ENCODE measurements around the gene ATP5PD.

The ATP5PD gene

DNA sequence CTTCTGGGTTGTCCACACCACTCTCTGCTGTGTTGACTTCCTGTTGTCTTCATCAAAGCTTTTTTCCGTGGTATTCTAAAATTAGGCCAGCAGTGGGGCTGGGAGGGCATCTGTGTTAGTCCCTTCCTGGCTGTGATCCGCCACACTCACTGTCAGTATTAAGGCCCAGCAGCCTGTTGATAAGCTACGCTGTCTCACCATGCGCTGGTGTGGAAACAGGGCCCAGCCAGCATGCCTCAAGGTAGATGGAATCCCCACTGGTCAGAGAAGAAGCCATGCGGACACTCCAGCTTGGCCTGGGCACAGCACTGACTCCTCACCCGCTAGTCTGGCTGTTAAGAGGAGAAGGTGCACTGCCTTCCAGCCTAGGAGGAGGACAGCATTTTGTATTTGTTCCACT is 48.0 kb downstream of the ATP5PD start:
- H2AFZ ChIP-seq (ENCODE audit: low read length) = no peak overlapping the region
- H3K9ac ChIP-seq (ENCODE audit: low read length) = no peak overlapping the region
- H3K79me2 ChIP-seq (ENCODE audit: insufficient read depth, low read length) = no peaks in the 10 kb centered on the region
- no peak overlapping the region for H3K4me2 ChIP-seq (ENCODE audit: low read length)
- H3K4me3 ChIP-seq (ENCODE audit: low read depth, low read length, poor library complexity, severe bottlenecking) = no peak overlapping the region
- no peaks in the 10 kb centered on the region for H3K9me2 ChIP-seq (ENCODE audit: low read depth, low read length)
- H3K36me3 ChIP-seq (ENCODE audit: insufficient read depth, low read length) = no peaks in the 10 kb centered on the region
- H3K27me3 ChIP-seq (ENCODE audit: insufficient read depth, low read length) = no peaks in the 10 kb centered on the region
- H3F3A ChIP-seq (ENCODE audit: insufficient read depth, low read length) = no peaks in the 10 kb centered on the region
- H3K27ac ChIP-seq (ENCODE audit: low read depth, low read length, poor library complexity, severe bottlenecking) = no peak overlapping the region
- no peak for TF ChIP-seq EZH2 (IDR thresholded peaks at IDR 0.05; ENCODE audit: borderline replicate concordance, low read length)
- TF ChIP-seq, protein P1, sequence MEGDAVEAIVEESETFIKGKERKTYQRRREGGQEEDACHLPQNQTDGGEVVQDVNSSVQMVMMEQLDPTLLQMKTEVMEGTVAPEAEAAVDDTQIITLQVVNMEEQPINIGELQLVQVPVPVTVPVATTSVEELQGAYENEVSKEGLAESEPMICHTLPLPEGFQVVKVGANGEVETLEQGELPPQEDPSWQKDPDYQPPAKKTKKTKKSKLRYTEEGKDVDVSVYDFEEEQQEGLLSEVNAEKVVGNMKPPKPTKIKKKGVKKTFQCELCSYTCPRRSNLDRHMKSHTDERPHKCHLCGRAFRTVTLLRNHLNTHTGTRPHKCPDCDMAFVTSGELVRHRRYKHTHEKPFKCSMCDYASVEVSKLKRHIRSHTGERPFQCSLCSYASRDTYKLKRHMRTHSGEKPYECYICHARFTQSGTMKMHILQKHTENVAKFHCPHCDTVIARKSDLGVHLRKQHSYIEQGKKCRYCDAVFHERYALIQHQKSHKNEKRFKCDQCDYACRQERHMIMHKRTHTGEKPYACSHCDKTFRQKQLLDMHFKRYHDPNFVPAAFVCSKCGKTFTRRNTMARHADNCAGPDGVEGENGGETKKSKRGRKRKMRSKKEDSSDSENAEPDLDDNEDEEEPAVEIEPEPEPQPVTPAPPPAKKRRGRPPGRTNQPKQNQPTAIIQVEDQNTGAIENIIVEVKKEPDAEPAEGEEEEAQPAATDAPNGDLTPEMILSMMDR (IDR thresholded peaks at IDR 0.05; ENCODE audit: low read length) = no peak
- H3K9me3 ChIP-seq (ENCODE audit: low read length) = no peaks in the 10 kb centered on the region
- H3K4me1 ChIP-seq (ENCODE audit: insufficient read depth, low read length, severe bottlenecking) = no peaks in the 10 kb centered on the region
- H4K20me1 ChIP-seq (ENCODE audit: insufficient read depth, low read length) = no peaks in the 10 kb centered on the region

DNA sequence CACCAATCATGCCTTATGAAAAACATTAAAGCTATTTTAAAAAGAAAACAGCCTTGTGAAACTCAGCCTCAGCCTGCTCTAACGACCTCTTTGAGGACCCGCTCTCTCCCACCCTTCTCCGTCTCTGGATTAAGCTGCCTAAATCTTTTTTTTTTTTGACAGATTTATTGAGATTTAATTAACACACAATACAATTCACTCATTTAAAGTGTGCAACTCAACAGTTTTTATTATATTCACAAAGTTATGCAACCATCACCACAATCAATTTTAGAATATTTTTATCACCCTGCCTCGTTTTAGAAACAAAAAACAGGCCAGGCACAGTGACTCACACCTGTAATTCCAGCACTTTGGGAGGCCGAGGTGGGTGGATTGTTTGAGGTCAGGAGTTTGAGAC is 50.9 kb downstream of the ATP5PD start:
- Histone ChIP-seq H3K4me2 (ENCODE audit: low read length) (no peak overlapping the region), H3K9me2 (ENCODE audit: low read depth, low read length) (no peaks in the 10 kb centered on the region), H3K9me3 (ENCODE audit: low read length) (no peaks in the 10 kb centered on the region), H3K4me1 (ENCODE audit: insufficient read depth, low read length, severe bottlenecking) (no peaks in the 10 kb centered on the region), H3K36me3 (ENCODE audit: insufficient read depth, low read length) (no peaks in the 10 kb centered on the region), H3K27me3 (ENCODE audit: insufficient read depth, low read length) (no peaks in the 10 kb centered on the region), H3K79me2 (ENCODE audit: insufficient read depth, low read length) (no peaks in the 10 kb centered on the region), H3F3A (ENCODE audit: insufficient read depth, low read length) (no peaks in the 10 kb centered on the region), H2AFZ (ENCODE audit: low read length) (no peak overlapping the region), H3K4me3 (ENCODE audit: low read depth, low read length, poor library complexity, severe bottlenecking) (no peak overlapping the region), H4K20me1 (ENCODE audit: insufficient read depth, low read length) (no peaks in the 10 kb centered on the region), H3K9ac (ENCODE audit: low read length) (no peak overlapping the region), H3K27ac (ENCODE audit: low read depth, low read length, poor library complexity, severe bottlenecking) (no peak overlapping the region)
- no peak for TF ChIP-seq EZH2 (IDR thresholded peaks at IDR 0.05; ENCODE audit: borderline replicate concordance, low read length)
- TF ChIP-seq, protein P1 (IDR thresholded peaks at IDR 0.05; ENCODE audit: low read length) = no peak

DNA sequence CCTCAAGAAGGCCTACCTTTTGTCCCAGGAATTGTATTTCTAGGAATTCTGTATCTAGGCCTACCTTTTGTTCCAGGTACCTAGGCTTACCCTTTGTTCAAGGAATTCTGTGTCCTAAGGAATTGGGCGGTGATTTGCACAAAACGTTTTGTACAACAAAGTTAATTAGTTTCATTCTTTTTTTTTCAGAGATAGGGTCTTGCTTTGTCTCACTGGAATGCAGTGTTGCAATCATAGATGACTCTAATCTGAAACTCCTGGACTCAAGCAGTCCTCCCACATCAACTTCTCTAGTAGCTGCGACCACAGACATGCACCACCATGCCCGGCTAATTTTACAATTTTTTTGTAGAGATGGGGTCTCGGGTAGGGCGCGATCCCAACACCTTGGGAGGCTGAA is 52.3 kb downstream of the ATP5PD start:
- Histone ChIP-seq H3K9me3 (ENCODE audit: low read length) (no peaks in the 10 kb centered on the region), H3K9me2 (ENCODE audit: low read depth, low read length) (no peaks in the 10 kb centered on the region), H3K4me3 (ENCODE audit: low read depth, low read length, poor library complexity, severe bottlenecking) (no peak overlapping the region), H3K4me1 (ENCODE audit: insufficient read depth, low read length, severe bottlenecking) (no peaks in the 10 kb centered on the region), H3K79me2 (ENCODE audit: insufficient read depth, low read length) (no peaks in the 10 kb centered on the region), H3F3A (ENCODE audit: insufficient read depth, low read length) (no peaks in the 10 kb centered on the region), H3K4me2 (ENCODE audit: low read length) (no peak overlapping the region), H2AFZ (ENCODE audit: low read length) (no peak overlapping the region), H3K9ac (ENCODE audit: low read length) (no peak overlapping the region), H4K20me1 (ENCODE audit: insufficient read depth, low read length) (no peaks in the 10 kb centered on the region), H3K36me3 (ENCODE audit: insufficient read depth, low read length) (no peaks in the 10 kb centered on the region), H3K27me3 (ENCODE audit: insufficient read depth, low read length) (no peaks in the 10 kb centered on the region), H3K27ac (ENCODE audit: low read depth, low read length, poor library complexity, severe bottlenecking) (no peak overlapping the region)
- TF ChIP-seq, protein P1 (IDR thresholded peaks at IDR 0.05; ENCODE audit: low read length) = no peak
- no peak for TF ChIP-seq EZH2 (IDR thresholded peaks at IDR 0.05; ENCODE audit: borderline replicate concordance, low read length)

Data from OCI-LY1 (cell line).